Effector CD8-positive, alpha-beta T cell (primary cell): ENCODE measurements around the gene RPA3.

Experiments used
- DNase-seq: peaks from one replicate; lab custom pipeline; 2025; lab: John Stamatoyannopoulos, UW
- total RNA-seq, 4 experiments: gene quantifications; one replicate each; lab custom pipeline; 2026; lab: John Stamatoyannopoulos, UW

RPA3 gene
- 14.7 to 21.8 (median 16.0) reads per million in 4 experiments for total RNA-seq

DNA sequence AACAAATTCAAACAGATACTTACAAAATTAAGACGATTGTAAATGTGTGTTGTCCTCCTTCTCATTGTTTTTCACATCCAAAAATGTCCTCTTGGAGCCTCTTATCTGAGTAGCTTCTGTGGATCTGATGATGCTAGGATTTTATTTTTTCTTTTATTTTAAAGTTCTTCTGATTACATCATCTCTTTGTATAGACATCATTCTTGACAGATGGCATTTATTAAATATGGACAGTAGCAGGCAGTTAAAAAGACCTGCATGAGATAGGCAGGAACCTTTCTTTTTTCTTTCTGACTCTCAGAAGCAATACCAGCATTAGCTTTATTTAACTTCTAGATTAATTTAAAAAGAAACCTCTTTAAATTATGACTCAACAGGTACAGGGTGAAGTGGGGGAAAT, at the start of gene RPA3:
Gene RPA3 (minus strand): TSS at position 116 of the 400 bp plus-strand sequence. CDS start 78,189 bp downstream, outside the sequence.
- no peak for DNase-seq

DNA sequence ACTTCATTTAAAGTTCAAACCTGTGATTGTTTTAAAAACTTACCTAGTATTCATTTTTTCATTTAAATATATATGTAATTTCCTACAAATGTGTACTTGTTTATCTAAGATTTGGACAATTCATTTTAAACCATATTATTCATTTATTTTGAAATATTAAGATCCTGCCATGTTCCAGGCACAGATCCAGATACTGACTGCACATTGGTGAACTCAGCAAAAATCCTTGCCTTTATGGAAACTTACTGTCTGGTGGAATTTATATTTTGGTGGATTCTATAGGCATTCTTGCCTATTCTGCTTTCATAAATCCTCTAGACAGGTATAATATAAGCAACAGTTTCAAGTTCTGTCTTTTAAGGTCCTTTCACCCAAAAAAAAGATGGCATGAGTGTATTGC, 48.3 kb upstream of the RPA3 start:
- no peak for DNase-seq

DNA sequence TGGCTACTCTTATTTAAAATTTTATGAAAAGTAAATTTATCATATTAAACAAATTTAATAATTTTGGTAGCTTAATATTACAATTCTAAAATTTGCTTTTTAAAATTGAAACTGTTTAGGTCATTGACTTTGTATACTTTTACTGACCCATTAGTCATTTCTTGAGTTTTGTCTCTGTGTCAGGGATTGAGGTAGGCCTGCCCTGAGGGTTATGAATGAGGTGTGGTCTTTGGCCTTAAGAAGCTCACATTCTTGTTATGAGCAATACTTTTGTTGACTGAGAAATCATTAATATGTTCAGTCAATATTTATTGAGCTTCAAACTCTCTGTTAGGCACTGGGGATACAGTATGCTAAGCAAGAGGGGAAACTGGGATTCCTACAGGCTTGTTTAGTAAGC, 47.0 kb upstream of the RPA3 start:
- no peak for DNase-seq

DNA sequence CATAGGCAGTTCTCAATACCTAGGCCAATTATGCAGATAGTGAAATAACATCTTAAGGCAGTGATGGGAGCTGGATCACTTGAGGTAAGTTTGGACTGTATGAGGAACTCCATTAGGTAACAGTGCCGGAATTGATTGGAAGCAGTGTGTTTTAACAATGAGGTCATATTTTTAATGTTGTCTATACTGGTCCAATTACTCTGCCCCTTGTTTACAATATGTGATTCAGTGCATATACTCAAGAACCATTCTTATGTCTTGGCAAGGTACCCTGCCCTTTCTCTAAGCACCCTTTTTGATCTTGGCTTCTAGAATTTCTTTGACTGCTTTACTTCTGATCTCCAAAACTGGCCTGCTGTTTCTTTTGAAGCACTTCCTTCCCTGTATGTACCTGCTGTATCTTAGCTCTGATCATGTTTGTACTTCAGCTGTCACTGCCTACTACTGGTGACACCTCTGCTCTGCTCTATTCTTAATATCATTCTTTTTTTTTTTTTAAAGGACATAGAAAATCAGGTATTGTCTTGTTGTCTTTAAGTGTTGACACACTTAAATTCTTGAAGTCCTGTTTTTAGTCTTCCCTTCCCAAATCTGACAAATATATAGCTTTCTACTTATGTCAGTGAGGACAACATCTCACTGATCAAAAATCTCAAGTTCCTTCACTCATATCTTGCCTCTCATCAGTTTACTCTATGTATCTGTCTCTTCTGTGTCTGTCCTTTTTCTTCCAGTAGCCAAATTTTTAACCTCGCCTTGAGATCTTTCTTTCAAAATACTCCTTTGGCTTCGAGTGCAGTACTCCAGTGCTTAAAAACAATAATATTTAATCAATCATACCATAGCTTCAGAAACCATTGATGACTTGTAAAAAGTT, 46.4 kb upstream of the RPA3 start:
- no peak for DNase-seq

DNA sequence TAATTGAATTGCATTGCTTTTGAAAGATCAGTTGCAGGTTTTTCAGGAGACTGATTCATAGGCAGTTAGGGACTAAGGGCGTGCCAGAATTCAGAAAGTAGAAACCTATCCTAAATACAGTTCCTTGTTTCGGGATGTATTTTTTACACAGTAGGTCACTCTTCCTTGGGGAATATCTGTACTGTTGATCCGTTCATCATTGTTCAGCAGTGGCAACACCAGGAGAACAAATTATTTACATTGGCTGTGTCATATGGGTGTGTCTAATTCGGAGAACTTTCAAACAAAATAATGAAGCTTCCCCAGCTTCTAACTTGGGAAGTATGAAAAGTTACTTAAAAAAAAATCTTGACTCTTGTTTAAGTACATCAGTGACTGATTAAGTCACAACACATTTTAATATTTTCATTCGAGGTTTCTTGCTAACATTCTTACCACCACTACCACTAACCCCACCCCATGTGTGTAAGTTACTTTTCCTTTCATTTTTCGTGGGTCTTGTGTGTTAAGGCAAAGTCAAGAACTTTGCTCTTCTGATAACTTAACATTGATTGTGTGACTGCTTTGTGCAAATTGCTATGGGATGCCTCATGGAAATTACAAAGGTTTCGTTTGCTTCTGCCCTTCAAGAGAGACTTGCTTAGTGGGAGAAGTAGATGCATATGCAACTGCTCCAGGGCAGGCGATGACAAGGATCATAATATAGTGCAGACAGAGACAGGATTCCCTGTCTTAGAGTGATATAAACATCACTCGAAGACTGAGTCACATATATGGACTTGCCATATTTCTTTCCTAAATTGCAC, 43.8 kb upstream of the RPA3 start:
- no peak for DNase-seq

DNA sequence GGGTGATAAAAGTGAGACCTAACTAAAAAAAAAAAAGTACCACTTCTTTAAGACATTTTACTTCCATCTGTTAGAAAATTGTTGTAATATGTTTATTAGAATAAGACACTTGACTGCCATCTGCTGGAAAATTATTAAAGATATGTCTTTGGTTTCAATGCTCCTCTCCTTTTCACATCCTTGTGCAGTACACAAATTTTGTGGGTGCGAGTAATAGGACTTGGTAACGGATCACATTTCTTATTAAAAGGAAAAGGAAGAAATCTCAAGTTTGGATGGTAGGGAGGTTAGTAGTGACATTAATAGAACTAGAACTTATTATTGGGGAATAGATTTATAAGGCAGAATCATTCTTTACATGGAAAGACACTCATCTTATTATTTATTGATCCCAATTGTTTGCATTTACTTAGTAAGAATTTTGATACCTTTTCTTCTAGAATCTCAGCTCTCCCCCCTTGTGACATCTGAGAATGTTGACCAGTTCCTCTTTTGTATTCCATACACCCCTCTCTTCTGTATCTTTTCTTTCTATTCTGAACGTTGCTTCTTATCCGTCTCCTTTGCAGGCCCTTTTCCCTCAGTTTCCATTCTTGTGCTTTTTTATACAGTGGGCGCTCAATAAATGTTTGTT, 43.0 kb upstream of the RPA3 start:
- DNase-seq, result no peak

DNA sequence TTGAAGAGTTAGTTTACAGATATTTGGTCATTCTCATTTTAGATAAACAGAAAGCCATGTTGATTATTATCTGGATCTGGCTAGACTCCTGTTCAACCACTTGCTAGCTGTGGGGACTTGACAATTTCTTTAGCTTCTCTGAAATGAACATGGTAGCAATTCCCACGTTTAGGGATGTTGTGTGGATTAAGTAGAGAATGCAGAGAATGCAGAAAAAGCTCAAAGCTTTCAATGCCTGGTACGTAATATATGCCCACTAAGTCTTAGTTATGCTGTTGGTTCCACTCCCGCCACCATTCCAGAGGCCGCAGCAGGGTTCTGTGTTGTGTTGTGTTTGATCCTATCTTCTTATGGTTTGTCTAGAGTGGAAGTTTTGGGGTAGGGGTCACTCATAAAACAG, 39.2 kb upstream of the RPA3 start:
- DNase-seq, result no peak

DNA sequence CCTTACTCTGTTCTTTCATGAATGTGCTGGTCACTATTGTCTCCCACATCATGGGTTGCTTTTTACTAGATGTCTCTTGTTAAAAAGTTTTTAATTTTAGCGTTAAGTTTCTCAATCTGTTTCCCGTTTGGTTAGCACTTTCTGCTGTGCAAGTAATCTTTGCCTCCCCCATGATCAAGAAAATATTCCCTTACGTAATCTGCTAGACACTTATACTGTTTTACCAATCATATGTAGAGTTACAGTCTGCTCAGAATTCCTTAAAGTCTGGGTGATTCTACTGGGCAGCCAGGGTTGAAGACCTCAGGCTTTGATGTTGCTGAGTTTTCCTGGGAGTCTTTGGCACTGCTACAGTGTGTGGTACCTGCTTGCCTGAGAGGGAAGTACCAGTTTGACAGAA, 38.2 kb upstream of the RPA3 start:
- DNase-seq, result no peak

DNA sequence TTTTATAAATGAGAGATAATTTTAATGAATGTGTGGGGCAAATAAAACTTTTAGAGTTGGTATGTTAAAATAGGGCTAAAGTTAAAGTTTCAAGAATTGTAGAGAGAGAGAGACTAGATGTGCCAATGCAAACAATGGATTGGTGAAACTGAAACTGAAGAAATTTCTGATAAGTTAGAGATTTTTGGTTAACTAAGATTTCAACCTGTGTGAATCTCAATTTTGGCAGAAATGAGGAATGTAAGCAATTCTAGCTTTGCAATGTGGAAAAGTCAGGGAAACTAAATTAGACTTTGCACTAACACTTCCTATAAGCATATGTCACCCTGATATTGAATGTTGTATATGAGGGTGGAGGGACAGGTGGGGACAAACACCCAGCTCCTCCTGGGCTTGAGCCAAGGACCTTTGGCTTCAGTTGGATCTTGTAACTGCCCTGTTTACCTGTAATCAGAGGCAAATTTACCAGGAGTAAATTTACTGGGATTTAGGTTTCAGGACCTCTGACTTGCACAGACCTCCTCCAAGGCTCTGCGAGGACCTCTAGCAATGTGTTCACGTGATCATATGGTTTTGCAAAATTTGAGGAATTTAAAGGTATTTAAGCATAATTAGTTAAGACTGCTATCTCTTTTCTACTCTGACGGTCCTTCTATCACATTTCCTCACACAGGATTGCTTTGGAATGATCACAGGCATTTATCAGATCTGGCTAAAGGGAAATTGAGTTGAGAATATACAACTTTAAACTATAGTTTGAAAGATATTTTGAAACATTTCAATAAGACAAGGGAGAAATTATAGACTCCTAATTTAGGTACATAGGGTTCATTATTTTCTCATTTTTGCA, 33.1 kb upstream of the RPA3 start:
- DNase-seq, result no peak

DNA sequence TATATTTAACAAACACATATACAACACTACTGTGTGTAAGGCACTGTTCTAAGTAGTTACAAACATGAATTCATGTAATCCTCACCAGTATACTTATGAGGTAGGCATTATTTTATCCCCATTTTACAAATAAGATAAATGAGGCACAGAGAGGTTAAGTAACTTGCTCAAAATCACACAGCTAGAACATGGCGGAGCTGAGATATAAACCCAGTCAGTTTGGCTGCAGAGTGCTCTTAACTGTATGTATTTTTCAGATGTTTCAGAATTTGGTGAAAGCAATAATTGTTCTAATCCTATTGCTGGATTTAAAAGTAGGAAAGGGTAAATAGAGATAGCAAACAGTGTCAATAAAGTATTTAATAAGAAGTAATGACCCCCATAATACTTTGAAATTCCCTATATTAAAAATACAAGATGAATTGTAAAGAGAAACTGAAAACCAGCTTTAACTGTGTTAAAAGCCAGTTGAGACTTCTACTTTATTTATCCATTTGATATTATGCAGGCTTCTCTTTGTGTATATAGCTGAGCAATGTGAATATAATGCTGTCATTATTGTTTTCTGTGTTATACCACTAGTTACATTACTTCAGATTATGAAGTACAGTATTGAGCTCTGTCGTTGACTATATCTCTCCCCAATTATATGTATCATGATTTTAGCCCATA, 32.3 kb upstream of the RPA3 start:
- DNase-seq, result no peak

DNA sequence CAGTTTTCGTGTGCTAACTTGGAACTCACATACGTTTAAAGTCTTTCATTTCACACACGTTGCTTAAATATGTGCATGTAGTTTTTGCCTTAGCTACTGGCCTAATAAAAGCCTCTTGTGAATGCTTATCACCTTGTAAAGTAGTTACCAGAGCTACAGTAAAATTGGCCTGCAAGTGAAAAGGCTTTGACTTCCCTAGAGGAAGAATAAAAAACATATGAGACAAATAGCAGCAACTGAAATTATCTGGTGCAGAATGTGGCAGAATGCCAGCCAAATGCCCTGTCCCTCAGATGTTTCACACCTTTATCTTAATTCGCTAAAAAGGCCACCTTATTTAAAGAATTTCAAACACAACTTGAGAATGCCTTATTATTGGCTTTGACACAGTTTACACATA, 28.1 kb upstream of the RPA3 start:
- DNase-seq, result no peak

DNA sequence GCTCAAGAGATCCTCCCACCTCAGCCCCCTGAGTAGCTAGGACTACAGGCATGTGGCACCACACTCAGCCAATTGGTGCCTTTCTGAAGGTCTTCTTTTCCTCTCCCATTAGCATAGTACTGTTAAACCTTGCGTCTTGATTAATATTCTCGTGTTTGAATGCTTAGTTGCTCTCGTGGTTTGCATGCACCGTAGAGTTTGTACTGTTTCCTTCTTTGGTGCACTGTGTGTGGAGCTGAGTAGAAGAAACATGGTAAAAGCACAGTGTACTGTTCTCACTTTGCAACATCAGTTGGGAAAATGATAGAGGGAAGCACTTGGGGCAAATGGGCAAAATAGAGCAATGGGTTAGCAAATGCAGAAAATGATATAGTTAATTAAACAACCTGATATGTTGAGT, 27.6 kb upstream of the RPA3 start:
- DNase-seq, result no peak

DNA sequence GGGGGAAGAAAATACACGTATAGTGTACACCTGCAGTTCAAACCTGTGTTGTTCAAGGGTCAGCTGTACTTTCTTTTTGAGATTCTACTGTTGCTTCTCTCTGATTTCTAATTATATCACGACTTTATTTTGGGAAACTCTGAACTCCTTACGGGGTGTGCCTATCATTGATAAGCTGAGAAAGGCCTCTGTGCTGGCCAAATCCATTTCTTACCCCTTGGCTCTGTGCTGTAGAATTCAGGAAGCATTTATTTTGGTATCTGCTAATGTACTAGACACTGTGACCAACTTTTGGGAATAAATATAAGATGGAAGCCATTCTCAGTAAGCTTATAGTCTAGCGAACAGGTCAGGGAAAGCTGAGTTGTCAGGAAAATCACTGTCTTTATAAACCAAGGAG, 26.9 kb upstream of the RPA3 start:
- no peak for DNase-seq

DNA sequence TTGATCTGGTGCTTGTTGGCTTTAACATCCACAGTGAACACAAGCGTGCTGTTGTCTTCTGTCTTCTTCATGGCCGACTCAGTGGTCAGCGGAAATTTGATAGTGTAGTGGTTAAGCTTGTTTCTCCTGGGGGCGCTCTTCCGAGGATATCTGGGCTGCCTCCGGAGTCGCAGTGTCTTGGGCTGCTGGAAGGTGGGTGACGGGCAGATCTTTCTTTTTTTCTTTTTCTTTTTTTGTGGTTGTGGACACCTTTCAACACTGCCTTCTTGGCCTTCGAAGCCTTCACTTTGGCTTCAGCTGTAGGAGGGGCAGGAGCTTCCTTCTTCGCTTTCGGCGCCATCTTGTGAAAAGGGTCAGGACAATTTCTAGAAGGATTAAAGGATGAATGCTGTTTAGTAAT, 23.8 kb upstream of the RPA3 start:
- no peak for DNase-seq

DNA sequence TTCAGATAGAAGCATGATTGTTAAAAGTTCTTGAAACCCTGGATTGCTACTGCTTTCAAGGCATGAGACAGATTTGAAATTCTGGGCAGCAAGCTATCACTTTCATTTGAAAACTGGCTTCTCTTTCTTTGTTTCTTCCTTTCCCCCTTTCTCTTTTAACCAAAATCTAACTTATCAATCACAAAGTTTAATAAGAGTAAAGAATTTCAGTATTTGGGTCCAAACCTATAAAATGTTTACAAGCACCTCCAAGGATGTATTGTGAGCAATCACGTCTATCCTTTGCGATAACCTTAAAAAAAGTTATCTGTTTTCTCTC, 21.6 kb upstream of the RPA3 start:
- DNase-seq, result no peak

DNA sequence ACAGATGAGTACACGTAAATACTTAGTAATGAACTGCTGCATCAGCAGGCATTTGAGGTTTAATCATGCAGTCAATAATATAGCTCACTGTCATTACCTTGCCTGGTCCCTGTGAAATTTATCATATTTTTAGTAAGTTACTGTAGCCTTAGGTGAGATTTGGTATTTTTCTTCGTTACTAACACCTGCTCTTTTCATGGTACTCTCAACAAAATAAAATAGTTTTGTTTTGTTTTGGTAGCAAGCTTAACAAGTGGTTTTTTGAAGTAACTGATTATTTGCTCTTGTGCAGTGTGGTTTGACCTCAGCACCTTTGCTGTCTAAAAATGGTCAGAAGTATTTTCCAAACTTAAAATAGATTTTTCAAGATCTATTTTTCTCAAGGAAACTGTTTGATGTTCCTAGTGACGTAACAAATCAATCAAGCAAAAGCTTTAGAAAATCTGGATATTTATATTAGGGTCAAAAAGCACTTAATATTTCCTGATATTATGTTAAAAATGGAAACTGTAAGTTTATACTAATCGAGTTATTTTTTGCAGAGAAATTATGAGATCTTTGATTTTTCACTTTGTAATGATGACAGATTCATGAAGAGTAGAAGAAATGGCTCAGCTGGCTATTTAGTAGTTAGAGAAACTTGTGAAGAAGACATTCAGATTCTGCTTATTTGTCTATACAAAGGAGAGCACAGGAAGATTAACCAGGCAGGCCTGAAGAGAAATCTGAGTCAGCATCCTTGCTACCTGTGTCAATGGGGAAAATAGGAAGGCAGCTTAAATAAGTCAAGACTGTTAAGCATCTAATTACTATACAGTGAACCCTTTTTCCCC, 21.0 kb upstream of the RPA3 start:
- no peak for DNase-seq

DNA sequence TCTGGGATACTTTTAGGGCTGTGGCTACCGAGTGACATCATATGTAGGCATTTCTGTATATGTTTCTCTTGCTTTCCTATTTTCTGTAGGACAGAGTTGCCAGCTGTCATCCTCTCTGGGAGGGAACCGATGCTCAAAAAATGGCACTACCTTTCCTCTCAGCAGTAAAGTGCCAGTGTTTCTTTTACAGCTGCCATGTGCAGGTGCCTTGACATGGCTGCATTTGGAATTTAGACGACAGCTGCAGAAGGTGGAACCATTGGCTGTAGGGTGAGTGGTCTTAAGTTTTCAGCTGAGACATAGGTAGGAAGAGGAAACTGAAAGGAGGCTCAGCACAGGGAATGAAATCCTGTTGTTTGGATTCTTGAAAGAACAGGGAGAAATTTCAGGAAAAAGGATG, 20.2 kb upstream of the RPA3 start:
- no peak for DNase-seq

DNA sequence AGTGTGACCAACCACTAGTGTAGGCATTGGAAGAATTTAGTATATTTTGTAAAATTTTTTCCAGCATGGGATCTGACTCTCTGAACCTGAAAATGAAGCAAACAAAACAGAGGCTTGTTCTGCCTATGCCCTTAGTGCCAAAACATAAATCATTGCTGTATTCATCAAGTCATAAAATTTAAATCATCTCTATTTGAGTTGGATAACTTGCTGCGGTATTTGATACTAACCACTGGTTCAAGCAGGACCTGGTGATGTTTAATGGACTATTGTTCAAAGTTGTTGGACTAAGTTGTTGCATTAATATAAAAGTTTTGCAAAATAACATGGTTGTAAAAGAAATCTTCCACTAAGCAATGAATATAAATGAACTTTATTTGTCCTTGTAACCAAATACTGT, 19.8 kb upstream of the RPA3 start:
- no peak for DNase-seq

DNA sequence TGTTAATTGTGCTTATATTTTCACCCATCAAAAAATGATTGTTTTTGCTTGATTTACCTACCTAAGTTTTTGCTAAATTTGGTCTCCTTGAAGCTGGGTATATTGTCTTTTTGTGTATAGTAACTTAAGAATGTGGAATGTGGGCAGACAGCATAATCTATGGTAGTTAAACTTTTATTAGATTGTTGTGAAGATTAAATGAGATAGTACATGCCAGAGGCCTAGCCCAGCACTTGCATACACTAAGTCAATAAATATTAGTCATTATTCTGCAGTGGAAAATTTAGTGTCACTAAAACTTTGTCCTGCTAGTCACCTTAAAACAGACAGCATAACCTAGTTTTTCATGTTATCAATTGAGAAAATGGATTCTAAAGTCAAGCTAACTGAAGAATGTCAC, 19.3 kb upstream of the RPA3 start:
- no peak for DNase-seq

DNA sequence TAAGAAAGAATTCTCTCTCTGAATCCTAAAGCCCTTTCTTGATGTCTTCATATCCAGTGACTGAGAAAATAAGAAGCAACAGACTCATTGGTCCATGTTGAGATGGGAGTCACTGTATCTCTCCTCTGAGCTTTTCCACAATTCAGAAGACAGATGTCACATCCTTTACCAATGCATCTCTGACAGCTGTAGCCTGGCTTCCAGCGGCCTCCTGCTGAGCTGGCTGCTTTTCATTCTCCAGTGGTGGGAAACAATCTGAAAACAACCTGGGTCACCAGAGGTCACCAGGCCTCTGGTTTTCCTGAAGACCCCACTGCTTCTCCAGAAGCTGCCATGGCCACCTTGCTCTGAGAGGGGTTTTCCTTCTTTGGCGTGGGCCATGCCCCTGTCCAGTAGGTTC, 18.3 kb upstream of the RPA3 start:
- no peak for DNase-seq
